ENCODE results near the gene HDAC9.

HDAC9 gene

GRCh38 chr7:18494821-18495408 is 634 bp upstream of the HDAC9 start:
- DNase-seq, result no peak

DNA sequence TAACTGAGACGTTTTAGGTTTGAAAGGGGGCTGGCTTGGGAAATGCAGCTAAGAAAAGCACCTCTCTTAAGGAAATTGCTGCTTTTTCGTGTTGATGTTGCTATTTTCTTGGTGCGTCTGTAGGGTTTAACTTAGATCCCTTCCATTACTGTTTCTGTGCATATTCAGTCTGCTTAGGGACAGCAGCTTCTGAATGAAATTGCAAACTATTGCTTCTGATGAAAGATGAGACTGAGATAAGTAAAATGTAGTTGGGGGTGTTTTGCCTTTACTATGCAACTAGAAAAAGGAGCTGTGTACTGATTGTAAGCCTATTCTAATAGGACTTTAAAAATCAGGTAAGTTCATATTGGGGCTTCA is 772 bp downstream of the HDAC9 start:
- no peak for DNase-seq

GRCh38 chr7:18497082-18497481 is 1.5 kb downstream of the HDAC9 start:
- no peak for DNase-seq

- no peak for DNase-seq
These were observed 2.3 kb downstream of the HDAC9 start for GRCh38 chr7:18497800-18498199.

DNA sequence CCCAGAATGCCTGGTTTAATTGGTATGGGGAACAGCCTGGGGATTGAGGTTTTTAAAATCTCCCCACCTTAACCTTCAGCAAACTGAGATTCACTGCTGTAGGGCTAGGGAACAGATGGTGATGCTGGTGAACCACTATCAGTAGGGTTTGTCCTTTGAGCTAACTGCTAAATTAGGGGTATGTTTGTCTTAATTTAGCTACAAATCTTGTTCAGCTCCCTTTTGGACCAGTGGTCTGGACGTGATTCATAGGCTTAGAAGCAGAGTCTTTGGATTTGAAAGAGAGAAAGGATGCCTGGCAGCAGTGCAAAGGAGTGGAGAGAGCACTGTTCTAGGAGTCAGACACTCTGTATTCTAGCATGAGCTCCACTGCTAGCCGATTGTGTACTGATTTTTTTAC is 2.8 kb downstream of the HDAC9 start:
- DNase-seq, result no peak

DNA sequence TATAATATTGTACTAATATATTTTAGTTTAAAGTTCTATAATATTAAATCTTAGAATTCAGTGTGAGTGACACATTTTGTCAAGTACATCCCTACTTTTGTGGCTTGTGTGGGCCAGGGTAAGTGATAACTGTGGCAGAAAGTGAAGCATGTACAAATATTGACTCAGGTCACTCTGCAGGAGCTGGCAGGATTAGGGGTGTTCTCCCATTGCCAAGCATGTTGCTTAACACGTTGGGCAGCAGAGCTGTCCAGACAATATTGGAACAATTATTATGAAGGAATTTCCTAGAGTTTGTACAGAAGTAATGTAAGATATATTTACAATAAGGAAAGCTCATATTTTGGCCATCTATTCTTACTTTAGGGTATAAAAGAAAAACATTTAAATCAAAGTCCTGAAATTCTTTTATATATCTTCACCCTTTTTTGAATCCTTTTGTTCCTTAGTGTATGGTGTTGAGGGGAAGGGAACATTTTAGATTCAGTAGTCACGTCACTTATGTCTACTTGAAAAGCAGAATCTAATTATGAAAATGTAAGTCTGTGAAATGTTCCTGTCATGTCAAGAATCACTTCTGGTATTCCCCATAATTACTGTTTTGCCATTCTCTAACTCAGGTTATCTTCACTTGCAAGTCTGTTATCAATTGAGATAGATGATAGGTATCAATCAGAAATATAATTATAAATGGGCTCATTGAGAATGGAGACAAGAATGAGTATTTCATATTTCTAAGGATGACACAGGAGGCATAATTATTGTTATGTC is 4.0 kb downstream of the HDAC9 start:
- DNase-seq, result no peak

DNA sequence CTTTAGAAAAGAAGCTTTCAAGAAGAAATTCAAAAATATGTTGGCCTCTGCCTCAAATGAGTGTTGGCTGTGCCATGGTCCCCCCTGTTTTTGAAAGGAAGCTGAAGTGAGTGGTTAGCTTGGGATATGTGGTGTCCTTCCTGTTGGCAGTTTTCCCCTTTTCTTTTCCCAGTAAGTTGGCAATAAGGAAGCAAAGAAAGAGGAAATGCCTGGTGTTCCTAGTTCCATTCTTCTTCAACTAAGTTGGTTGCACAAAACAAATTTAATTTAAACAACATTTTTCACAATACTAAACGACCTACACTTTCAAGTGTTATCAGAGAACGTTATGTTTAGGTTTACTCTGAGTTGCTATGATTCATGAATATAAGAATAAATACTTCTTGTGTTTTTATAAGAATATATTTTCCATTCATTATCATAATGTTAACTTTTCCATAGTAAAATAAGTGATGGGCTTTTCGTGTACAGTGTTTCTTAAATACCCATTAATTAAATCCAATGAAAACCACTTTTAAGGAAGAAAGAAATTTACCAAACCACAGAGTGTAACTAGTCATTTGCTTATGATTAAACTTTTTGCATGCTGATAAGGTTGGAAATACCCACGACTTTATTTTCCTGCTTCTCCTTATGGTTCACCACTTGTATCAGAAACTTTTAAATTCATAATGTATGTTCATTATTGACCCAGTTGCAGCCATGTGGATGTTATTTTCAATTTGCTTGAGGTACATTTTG is 7.7 kb downstream of the HDAC9 start:
- no peak for DNase-seq

DNA sequence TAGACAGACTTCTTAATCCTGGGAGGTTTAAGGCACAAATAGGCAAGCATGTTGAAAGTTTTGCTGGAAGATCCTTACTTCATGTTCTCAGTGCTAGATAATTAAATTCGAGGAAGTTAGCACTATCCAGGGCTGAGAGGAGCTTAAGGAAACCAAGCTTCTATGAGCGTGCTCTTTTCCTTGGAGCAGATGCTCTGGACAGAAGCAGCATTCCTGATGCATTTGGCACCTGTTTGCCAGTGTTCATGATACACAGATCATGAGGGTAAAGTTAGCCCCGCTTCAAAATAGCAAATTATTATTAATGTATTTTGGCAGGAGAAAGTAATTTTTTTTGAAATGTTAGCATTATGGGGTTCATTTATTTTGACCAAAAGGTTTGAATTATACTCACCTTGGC is 9.4 kb downstream of the HDAC9 start:
- DNase-seq, result no peak

DNA sequence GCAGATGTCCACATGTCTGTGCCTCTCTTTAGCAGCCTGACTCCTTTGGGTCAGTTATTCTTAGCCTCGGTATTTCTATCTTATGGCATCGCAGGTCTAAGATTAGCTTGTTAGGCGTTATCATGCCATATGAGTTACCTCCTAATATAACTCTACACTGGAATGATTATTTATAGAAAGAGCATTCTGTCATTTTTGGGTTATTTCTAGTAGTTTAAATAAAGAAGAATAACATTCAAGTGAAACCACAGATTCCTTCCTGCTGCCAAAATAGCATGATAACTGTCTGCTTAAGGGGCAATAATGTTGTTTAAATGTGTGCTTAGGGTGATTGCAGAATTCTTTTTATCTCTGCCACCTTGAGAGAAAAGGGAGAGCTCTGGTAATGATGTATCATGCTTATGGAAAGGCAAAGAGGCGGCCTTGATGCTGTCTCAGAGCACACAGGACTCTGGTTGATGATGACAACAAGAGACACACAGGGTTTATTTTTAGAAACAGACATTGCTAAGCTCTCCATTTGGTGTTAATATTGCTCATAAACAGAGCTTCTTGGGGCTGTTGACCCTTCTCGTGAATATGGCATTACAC is 10.4 kb downstream of the HDAC9 start:
- DNase-seq, result no peak

DNA sequence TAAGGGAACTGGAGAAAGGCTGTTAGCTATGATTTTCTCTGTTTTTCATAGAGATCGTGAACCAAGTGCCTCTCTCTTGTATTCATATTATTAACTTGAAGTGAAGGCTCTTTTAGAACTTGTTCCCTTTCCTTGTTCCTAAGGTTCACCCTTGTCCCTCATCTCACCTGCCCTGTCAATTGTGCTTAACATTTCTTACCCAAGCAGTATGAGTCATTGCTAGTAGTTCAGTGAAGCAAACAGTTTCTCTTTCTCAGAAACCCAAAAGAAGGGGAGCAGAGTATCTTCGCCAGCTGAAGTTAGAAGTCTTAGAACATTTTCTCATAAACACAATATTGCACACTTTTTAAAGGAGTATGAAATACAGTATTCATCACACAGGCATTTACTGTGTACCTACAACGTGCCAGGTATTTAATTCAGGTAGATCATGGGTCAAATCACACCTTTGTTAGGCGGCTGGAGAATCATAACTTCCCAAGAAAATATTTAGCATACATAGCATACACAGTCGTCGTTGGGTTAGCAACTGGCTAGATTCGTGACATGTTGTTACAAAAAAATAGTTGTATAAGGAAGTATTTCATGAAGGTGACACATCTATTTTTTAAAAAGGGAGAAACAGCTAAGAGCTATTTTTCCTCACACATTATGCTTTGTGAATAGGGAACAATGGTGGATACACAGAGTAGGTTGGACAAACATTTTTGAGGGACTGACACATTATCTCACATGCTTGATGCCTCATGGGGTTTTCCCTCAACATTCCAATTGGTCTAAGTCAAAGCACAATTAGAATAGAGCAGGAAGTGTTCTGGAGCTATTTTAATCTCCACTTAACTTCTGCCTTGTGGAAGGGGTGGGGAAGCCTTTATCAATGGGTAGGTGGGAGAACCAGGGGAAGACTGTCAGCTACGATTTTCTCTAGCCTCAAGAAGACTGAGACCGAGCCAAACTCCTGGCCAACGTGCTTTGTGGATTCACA is 13.2 kb downstream of the HDAC9 start:
- no peak for DNase-seq

DNA sequence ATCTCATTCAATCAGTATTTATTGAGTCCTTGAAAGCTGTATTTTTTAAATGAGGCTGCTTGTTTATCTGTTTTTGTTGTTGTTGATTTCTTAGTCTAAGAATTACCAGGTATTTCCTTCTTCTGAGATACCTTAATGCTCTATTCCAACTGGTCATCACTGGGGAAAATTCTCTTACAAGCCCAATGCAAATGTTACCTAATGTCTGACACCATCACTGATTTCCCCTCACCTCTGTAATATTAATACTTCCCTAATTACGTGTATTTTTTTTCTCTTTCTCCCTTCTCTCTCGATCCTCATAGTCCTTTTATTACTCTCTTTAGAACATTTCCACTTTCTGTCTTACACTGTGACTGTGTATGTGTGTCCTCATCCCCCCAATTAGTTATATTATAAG is 13.9 kb downstream of the HDAC9 start:
- no peak for DNase-seq

DNA sequence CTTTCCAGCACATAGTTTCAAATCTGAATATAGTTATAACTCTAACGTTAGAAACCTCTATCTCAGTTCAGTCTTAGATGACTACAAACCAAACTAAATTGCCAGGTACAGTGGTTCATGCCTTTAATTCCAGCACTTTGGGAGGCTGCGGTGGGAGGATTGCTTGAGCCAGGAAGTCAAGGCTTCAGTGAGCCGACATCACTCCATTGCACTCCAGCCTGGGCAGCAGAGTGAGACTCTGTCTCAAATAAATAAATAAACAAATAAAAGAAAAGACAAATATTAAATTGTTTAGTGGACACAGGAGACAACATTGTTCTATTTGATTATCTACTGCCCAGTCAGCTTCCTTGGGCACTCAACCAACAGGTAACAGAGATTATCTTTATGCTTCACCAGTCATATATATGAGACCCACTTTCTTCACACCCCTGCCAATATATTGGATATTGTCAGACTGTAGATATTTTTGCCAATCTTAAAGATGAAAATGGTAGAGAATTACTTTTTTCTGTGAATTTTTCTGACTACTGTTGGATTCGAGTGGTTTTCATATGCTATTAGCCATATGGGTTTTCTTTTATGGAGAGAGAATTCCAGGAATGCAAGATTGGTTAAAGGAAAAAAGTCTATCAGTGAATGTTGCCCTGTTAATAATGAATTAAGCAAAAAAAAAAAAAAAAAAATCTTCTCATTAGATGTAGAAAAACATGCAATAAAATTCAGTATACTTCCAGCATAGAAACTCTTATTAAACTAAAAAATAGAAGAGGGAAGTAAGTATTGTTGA is 16.0 kb downstream of the HDAC9 start:
- no peak for DNase-seq

DNA sequence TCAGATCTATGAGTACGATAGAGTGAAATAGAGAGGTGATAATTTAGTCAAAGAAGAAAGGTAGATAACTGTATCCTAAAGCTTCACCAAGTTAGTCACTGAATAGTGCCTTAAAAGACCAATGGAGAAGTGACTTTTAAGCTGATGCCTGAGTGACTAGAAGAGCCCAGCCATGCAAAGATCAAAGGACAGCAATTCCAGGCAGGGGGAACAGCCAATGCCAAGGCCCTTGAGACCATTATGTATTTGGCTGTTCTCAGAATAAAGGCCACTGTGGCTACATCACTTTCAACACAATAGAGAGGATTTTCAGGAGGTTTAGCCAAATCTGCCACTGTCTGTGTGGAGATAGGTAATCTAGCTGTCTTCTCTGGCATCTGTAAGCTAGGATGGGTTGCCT is 17.8 kb downstream of the HDAC9 start:
- no peak for DNase-seq

- no peak for DNase-seq
These were observed 19.5 kb downstream of the HDAC9 start for GRCh38 chr7:18515067-18515466.

DNA sequence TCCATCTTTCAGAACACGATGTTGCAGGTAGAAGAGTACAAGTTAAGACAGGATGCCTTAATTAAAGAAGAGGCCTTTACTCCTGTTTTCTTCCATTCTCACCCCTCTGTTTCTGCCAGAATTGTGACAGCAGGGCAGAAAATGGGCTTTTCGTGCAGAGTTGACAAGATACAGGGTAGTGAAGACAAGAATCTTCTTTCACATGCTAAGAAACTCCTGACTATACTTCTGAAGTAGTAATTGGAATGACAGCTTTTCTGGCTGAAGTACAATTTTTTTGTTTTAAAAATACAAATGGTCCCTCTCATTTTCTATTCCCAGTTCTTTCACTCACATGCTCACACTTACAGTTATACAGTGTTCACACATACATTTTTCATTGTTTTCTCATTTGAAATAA is 22.1 kb downstream of the HDAC9 start:
- DNase-seq, result no peak

DNA sequence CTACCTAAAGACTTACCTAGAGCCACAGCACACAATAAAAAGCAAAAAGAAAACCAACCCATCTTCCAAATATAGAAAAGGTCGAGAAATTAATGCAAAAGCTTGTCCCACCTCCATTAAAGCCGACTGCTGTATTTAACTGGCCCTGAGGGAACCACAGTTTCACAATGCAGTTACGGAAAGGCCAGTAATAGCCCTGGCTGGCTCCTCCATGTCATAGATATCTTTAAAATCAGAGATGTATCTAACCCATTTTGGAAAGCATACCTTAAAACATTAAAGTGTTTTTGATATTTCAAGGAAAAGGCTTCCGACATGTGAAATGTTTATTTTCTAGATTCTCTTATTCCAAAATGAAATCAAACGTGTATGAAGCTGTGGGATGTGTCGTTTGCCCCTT is 23.0 kb downstream of the HDAC9 start:
- DNase-seq, result no peak

- no peak for DNase-seq
These were observed 25.1 kb downstream of the HDAC9 start for GRCh38 chr7:18520450-18521235.

DNA sequence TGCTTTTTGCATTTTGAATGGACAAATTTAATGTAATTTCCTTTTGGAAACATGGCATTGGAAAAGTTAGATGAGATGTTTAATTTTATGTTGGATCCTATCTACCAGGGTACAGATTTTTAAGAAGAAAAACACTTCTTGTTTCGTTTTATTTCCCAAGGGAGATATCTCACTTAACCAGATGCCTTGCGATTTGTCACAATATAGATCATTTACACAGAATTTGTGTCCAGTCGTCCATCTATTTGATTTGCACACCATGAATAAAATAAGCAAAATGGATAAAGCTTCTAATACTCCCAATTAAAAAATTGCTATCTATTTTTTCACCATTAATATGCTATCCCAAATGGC is 25.7 kb downstream of the HDAC9 start:
- DNase-seq, result no peak

GRCh38 chr7:18521945-18522566 is 26.5 kb downstream of the HDAC9 start:
- no peak for DNase-seq

DNA sequence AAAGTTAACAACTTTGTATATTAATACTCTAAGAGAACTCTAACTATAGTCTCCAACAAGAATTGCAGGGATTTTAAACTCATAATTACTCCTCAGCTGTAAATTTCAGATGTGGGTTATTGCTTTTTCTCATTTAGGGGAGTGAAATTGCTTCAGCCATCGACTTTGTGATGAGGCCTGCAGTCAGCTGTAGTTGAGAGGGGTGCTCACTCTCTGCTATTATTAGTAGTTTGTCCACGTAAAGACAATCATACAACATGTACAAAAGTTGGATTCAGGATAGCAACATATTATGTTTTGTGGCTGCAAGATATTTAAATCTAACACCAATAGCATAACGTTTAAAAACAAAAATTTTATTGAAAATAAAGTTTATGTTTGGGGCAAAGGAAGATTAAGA is 28.7 kb downstream of the HDAC9 start:
- no peak for DNase-seq

Measured in stimulated activated CD4-positive, alpha-beta T cell treated with anti-CD3 and anti-CD28 coated beads, Interleukin-2, amount 100 ng/mL, for 24 hours (primary cell).